Body of pancreas (tissue), 4 donors: Measurements from ENCODE around the gene PI4K2B. TPM values are rescaled to one million over a fixed set of nuclear protein-coding genes. Genes with fewer than 3 reads are reported as not detected.

ENCODE experiments used
- ATAC-seq: fragments of 150-250 bp; one replicate; pipeline ENCODE4 v1.9.1; 2016
- DNase-seq, 4 donors: peaks; one replicate each; pipeline ENCODE4 v3.0.0-alpha.2; 2019
- H3K27ac ChIP-seq, 4 donors: fragments of 200-600 bp; sonication (generic); 1 replicate in 3 of 4; 2 replicates in 1 of 4; pipeline versions ENCODE4 v1.5.1 to v1.6.1; 2016 to 2019; ENCODE audit warnings: mild to moderate bottlenecking in 1 of 4, mixed read lengths in 1 of 4, moderate library complexity in 1 of 4
- H3K27me3 ChIP-seq, 2 donors: fragments of 200-600 bp; sonication (generic); one replicate each; pipeline ENCODE4 v1.6.0; 2016; ENCODE audit warnings: mild to moderate bottlenecking in 1 of 2
- H3K36me3 ChIP-seq, 2 donors: fragments of 200-600 bp; sonication (generic); replicated peaks in 1 of 2; 2 replicates each; pipeline ENCODE4 v1.5.1; 2016; ENCODE audit warnings: low read depth in 2 of 2; ENCODE audit not compliant: insufficient read depth in 1 of 2
- H3K4me1 ChIP-seq: fragments of 200-600 bp; sonication (generic); one replicate; pipeline ENCODE4 v1.6.0; 2016
- H3K4me3 ChIP-seq, 2 donors: fragments of 200-600 bp; sonication (generic); 1 replicate in 1 of 2; 2 replicates in 1 of 2; pipeline ENCODE4 v1.5.1; 2016 to 2019
- H3K9me3 ChIP-seq, 3 donors: fragments of 200-600 bp; sonication (generic); 1 replicate in 2 of 3; 2 replicates in 1 of 3; pipeline ENCODE4 v1.5.1; 2016
- POLR2A ChIP-seq, 3 donors: fragments of 450-650 bp; IDR thresholded peaks; one replicate each; pipeline ENCODE4 v1.6.1; 2016; ENCODE audit warnings: antibody characterized with exemption in 3 of 3, mild to moderate bottlenecking in 2 of 3
- WGBS, 2 donors: methylation state at CpG; one replicate each; pipeline ENCODE4 v1.1.5; 2017; 5-methylcytosine and 5-hydroxymethylcytosine counted together
- intact Hi-C: fragments of 100-400 bp; cut with DNase I; formaldehyde crosslinking; loops from one replicate; pipeline ENCODE4 v1.15.1; 2023
- total RNA-seq, 2 donors: library from RNA; depleted of rRNA; stranded (reverse); fragments of >200 nt; gene quantifications; one replicate each; pipeline ENCODE4 v1.1.0, GENCODE V29; 2016
- TF ChIP-seq, protein P1 (sequence below), 7 experiments: fragments of 450-650 bp in 4 of 7; fragments of 200-600 bp in 3 of 7; sonication (generic) in 3 of 7; IDR thresholded peaks; one replicate each; pipeline ENCODE4 v1.5.1; 2016 to 2019; ENCODE audit warnings: antibody characterized with exemption in 7 of 7

Gene PI4K2B
- total RNA-seq, 2 donors from 2014 or later = 5.3 to 16.3 TPM

DNA sequence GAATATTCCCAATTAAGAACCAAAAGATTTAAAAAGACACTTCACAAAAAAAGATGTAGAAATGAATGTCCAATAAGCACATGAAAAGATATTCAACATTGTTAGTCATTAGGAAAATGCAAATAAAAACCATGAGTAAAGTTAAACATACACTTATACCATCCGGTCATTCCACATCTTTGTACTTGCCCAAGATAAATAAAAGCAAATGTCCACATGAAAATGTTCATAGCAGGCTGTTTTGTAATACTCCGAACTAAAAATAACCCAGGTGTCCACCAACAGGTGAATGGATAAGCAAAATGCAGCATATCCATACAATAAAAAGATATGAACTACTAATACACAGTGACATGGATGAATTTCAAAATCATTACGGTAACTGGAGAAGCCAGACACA, 50.1 kb downstream of the PI4K2B start:
- H3K4me3 ChIP-seq = no peak overlapping the region
- DNase-seq (no peak), ATAC-seq (no peak)
- intact Hi-C loops = no loop called here
- H3K4me1 ChIP-seq = no peaks in the 10 kb centered on the region
- no peaks in the 10 kb centered on the region for H3K27me3 ChIP-seq
- 17 to 19% methylated on average over 3 of the region's 3 CpGs for WGBS, 2 donors
- no peaks in the 10 kb centered on the region for H3K36me3 ChIP-seq
- TF ChIP-seq POLR2A (IDR thresholded peaks at IDR 0.05) = no peak
- TF ChIP-seq, protein P1, sequence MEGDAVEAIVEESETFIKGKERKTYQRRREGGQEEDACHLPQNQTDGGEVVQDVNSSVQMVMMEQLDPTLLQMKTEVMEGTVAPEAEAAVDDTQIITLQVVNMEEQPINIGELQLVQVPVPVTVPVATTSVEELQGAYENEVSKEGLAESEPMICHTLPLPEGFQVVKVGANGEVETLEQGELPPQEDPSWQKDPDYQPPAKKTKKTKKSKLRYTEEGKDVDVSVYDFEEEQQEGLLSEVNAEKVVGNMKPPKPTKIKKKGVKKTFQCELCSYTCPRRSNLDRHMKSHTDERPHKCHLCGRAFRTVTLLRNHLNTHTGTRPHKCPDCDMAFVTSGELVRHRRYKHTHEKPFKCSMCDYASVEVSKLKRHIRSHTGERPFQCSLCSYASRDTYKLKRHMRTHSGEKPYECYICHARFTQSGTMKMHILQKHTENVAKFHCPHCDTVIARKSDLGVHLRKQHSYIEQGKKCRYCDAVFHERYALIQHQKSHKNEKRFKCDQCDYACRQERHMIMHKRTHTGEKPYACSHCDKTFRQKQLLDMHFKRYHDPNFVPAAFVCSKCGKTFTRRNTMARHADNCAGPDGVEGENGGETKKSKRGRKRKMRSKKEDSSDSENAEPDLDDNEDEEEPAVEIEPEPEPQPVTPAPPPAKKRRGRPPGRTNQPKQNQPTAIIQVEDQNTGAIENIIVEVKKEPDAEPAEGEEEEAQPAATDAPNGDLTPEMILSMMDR (IDR thresholded peaks at IDR 0.05) = no peak
- no peak overlapping the region for H3K27ac ChIP-seq
- no peaks in the 10 kb centered on the region for H3K9me3 ChIP-seq

DNA sequence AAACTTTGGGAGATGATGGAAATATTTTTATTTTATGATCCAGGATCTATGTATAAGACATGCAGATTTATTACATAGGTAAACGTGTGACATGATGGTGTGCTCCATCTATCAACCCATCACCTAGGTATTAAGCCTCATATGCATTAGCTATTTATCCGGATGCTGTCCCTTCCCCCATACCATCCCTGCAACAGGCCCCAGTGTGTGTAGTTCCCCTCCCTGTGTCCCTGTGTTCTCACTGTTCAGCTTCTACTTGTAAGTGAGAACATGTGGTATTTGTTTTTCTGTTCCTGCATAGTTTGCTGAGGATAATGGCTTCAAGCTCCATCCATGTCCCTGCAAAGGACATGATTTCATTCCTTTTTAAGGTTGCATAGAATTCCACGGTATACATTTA, 50.6 kb downstream of the PI4K2B start:
- no peaks in the 10 kb centered on the region for H3K9me3 ChIP-seq
- H3K27ac ChIP-seq = no peak overlapping the region
- DNase-seq (no peak), ATAC-seq (no peak)
- no peaks in the 10 kb centered on the region for H3K4me1 ChIP-seq
- WGBS, 2 donors = 60 to 66% methylated on average over 3 of the region's 3 CpGs
- H3K27me3 ChIP-seq = no peaks in the 10 kb centered on the region
- no peaks in the 10 kb centered on the region for H3K36me3 ChIP-seq
- TF ChIP-seq, protein P1 (IDR thresholded peaks at IDR 0.05) = no peak
- no peak for TF ChIP-seq POLR2A (IDR thresholded peaks at IDR 0.05)
- intact Hi-C loops = no loop called here
- no peak overlapping the region for H3K4me3 ChIP-seq

- DNase-seq = no peak
Measured at GRCh38 chr4:25290490-25291067, 56.7 kb downstream of the PI4K2B start.

DNA sequence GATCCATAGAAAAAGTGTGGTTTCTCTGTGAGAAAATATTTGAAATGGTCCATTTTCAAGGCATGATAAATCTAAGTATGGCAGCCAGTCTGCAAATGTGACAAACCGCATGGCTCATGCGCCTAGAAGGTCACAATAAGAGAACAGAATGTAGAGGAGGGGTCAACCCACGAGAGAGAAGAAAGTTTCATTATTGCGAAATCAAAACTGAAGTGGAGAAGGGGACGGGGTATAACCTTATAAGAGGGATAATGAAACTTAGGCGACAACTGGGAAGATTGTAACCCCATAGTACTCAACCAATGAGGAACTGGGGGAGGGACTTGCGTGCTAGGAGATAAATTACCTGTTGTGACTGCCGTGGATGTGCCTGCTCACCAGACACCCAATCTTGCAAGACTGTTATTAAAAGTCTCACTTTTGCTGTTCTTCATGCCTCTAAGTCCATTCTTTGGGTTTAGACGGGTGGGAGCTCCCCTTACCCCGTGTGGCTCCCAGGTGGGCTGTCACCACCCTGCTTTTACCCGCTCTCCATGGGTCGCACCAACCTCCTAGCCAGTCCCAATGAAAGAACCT, 57.4 kb downstream of the PI4K2B start:
- 86% methylated on average over 12 of the region's 12 CpGs for WGBS, 2 donors
- no peak for TF ChIP-seq POLR2A (IDR thresholded peaks at IDR 0.05)
- TF ChIP-seq, protein P1 (IDR thresholded peaks at IDR 0.05) = no peak

More at GRCh38 chr4:25290490-25291067, 56.7 kb downstream of the PI4K2B start:
- Histone ChIP-seq H3K36me3 (no peaks in the 10 kb centered on the region), H3K4me3 (no peak overlapping the region), H3K4me1 (no peaks in the 10 kb centered on the region), H3K27me3 (no peaks in the 10 kb centered on the region), H3K27ac (no peak overlapping the region), H3K9me3 (no peaks in the 10 kb centered on the region)
- intact Hi-C loops = no loop called here
- no peak for ATAC-seq
- WGBS, 2 donors = 84 to 95% methylated on average over 9 to 11 of the region's 11 CpGs
- TF ChIP-seq POLR2A (IDR thresholded peaks at IDR 0.05) = no peak
- TF ChIP-seq, protein P1 (IDR thresholded peaks at IDR 0.05) = no peak

More for the DNA sequence above, 57.4 kb downstream of the PI4K2B start:
- no peak overlapping the region for H3K27ac ChIP-seq
- no peaks in the 10 kb centered on the region for H3K36me3 ChIP-seq
- H3K4me3 ChIP-seq = no peak overlapping the region
- DNase-seq = no peak
- intact Hi-C loops = no loop called here
- H3K4me1 ChIP-seq = no peaks in the 10 kb centered on the region
- H3K9me3 ChIP-seq = no peaks in the 10 kb centered on the region
- H3K27me3 ChIP-seq = no peaks in the 10 kb centered on the region
- no peak for ATAC-seq
